A673 (cell line): ENCODE results near the gene UPK1B. TPM values are rescaled to one million over a fixed set of nuclear protein-coding genes. Genes with fewer than 3 reads are reported as not detected.

Experiments used
- BruUV-seq: library from RNA; stranded (reverse); fragments of 400-500 nt; replicated peaks from 2 replicates; lab custom pipeline; 2021; lab: Mats Ljungman, UMichigan
- CTCF ChIA-PET: fragments of 300-600 bp; sonication (Branson Sonifier 250); formaldehyde crosslinking; loops from one replicate; lab custom pipeline; 2022; ENCODE audit warnings: antibody characterized with exemption; lab: Charles Lee
- POLR2A ChIA-PET: fragments of 300-600 bp; sonication (Branson Sonifier 250); formaldehyde crosslinking; loops from one replicate; lab custom pipeline; 2022; ENCODE audit warnings: antibody characterized with exemption; ENCODE audit not compliant: low non-redundant PET; lab: Charles Lee
- DNase-seq: peaks from one replicate; pipeline ENCODE4 v3.0.0-alpha.2; 2015; ENCODE audit warnings: low spot score
- H3K27ac ChIP-seq: fragments of 200-600 bp; sonication (generic); 2 replicates; pipeline ENCODE4 v1.5.1; 2016; ENCODE audit warnings: mixed run types, low read depth, mild to moderate bottlenecking, mixed read lengths, antibody characterized with exemption, low read length; ENCODE audit not compliant: poor library complexity, severe bottlenecking
- H3K27me3 ChIP-seq: fragments of 200-600 bp; sonication (generic); replicated peaks from 2 replicates; pipeline ENCODE4 v1.6.1; 2017; ENCODE audit warnings: mixed run types, low read depth, mild to moderate bottlenecking, mixed read lengths, antibody characterized with exemption, low read length; ENCODE audit not compliant: insufficient read depth, poor library complexity
- H3K36me3 ChIP-seq: fragments of 200-600 bp; sonication (generic); 2 replicates; pipeline ENCODE4 v1.6.1; 2016; ENCODE audit warnings: mixed run types, mild to moderate bottlenecking, mixed read lengths, antibody characterized with exemption, low read length; ENCODE audit not compliant: insufficient read depth, poor library complexity, severe bottlenecking
- H3K4me1 ChIP-seq: fragments of 200-600 bp; sonication (generic); 2 replicates; pipeline ENCODE4 v1.6.1; 2017; ENCODE audit warnings: mixed run types, mild to moderate bottlenecking, mixed read lengths, antibody characterized with exemption, low read length; ENCODE audit not compliant: insufficient read depth, poor library complexity, severe bottlenecking
- H3K4me3 ChIP-seq: fragments of 200-600 bp; sonication (generic); 2 replicates; pipeline ENCODE4 v1.5.1; 2016; ENCODE audit warnings: low read depth, mixed run types, mild to moderate bottlenecking, mixed read lengths, low read length; ENCODE audit not compliant: poor library complexity, severe bottlenecking
- H3K9me3 ChIP-seq: fragments of 200-600 bp; sonication (generic); 2 replicates; pipeline ENCODE4 v1.6.1; 2016; ENCODE audit warnings: mixed run types, low read depth, mild to moderate bottlenecking, mixed read lengths, antibody characterized with exemption, low read length; ENCODE audit not compliant: poor library complexity, severe bottlenecking
- CTCF ChIP-seq: fragments of 300-800, 200-600 bp; sonication (generic); conservative IDR thresholded peaks from 2 replicates; pipeline ENCODE4 v1.5.1; 2017; ENCODE audit warnings: low read depth, mild to moderate bottlenecking, antibody characterized with exemption, low read length, moderate library complexity, mixed read lengths
- EZH2 ChIP-seq: fragments of 200-600 bp; sonication (generic); IDR thresholded peaks from 2 replicates; pipeline ENCODE4 v1.6.1; 2017; ENCODE audit warnings: borderline replicate concordance, low read depth, mild to moderate bottlenecking, mixed read lengths, antibody characterized with exemption, low read length; ENCODE audit not compliant: poor library complexity, severe bottlenecking
- intact Hi-C: fragments of 100-400 bp; cut with micrococcal nuclease; formaldehyde crosslinking; loops from one replicate; pipeline ENCODE4 v1.10.0; 2022; ENCODE audit not compliant: unreplicated experiment
- total RNA-seq: library from RNA; stranded (reverse); gene quantifications from 2 replicates; pipeline ENCODE4 v1.2.3, GENCODE V29; 2021

The UPK1B gene
- total RNA-seq, 1 experiment from 2014 or later, result not detected

GRCh38 chr3:119170821-119171220 lies 2.6 kb upstream of the UPK1B start:
- POLR2A ChIA-PET, result no interaction called here
- no peak overlapping the region for H3K27ac ChIP-seq
- intact Hi-C loops, result no loop called here
- H3K4me3 ChIP-seq, result no peak overlapping the region
- no peaks in the 10 kb centered on the region for H3K27me3 ChIP-seq
- no peaks in the 10 kb centered on the region for H3K4me1 ChIP-seq
- no peaks in the 10 kb centered on the region for H3K9me3 ChIP-seq
- no peaks in the 10 kb centered on the region for H3K36me3 ChIP-seq
- DNase-seq, result no peak
- TF ChIP-seq CTCF (no peak), EZH2 (no peak)
- BruUV-seq, result no TSS peak
- CTCF ChIA-PET, result no interaction called here

- POLR2A ChIA-PET, result no interaction called here
- intact Hi-C loops, result no loop called here
These were observed 2.7 kb downstream of the UPK1B start for GRCh38 chr3:119175872-119176756.

GRCh38 chr3:119176778-119177177 lies 3.4 kb downstream of the UPK1B start:
- Histone ChIP-seq H3K36me3 (no peaks in the 10 kb centered on the region), H3K9me3 (no peaks in the 10 kb centered on the region), H3K4me1 (no peaks in the 10 kb centered on the region), H3K4me3 (no peak overlapping the region), H3K27ac (no peak overlapping the region), H3K27me3 (peaks cover 13% of the 10 kb centered on the region)
- POLR2A ChIA-PET, result no interaction called here
- intact Hi-C loops, result no loop called here
- no TSS peak for BruUV-seq
- TF ChIP-seq EZH2, result no peak
- TF ChIP-seq CTCF, result no peak
- DNase-seq, result no peak
- CTCF ChIA-PET, result no interaction called here

More at GRCh38 chr3:119175872-119176756, 2.7 kb downstream of the UPK1B start:
- Histone ChIP-seq H3K4me3 (no peak overlapping the region), H3K27me3 (peaks cover 13% of the 10 kb centered on the region), H3K27ac (no peak overlapping the region), H3K36me3 (no peaks in the 10 kb centered on the region), H3K9me3 (no peaks in the 10 kb centered on the region), H3K4me1 (no peaks in the 10 kb centered on the region)
- DNase-seq, result no peak
- TF ChIP-seq EZH2 (no peak), CTCF (no peak)
- CTCF ChIA-PET, result no interaction called here
- BruUV-seq, result no TSS peak
